Measurements from ENCODE around the gene GNAT2.

Gene GNAT2

GRCh38 chr1:109578947-109579443, 40.4 kb downstream of the GNAT2 start:
- H3K4me3 ChIP-seq (ENCODE audit: low read length), result no peak overlapping the region
- H3K27ac ChIP-seq (ENCODE audit: low read depth, low read length), result no peak overlapping the region
- no peak for TF ChIP-seq CTCF (IDR thresholded peaks at IDR 0.05; ENCODE audit: low read depth, low read length, poor library complexity, severe bottlenecking)
- no peak for TF ChIP-seq EZH2phosphoT487 (IDR thresholded peaks at IDR 0.05; ENCODE audit: borderline replicate concordance, low read length)
- no peaks in the 10 kb centered on the region for H3F3A ChIP-seq (ENCODE audit: control insufficient read depth, insufficient read depth)
- no peaks in the 10 kb centered on the region for H3K9me3 ChIP-seq (ENCODE audit: control insufficient read depth, insufficient read depth, low read length)
- H3K4me2 ChIP-seq (ENCODE audit: low read length), result no peak overlapping the region
- H4K20me1 ChIP-seq (ENCODE audit: control insufficient read depth, insufficient read depth, low read depth, low read length), result no peaks in the 10 kb centered on the region
- H3K9me2 ChIP-seq (replicated peaks; ENCODE audit: control insufficient read depth, low read length), result no peaks in the 10 kb centered on the region
- no peaks in the 10 kb centered on the region for H3K79me2 ChIP-seq (ENCODE audit: control insufficient read depth, low read length)
- peaks cover 36% of the 10 kb centered on the region for H3K36me3 ChIP-seq (ENCODE audit: control insufficient read depth, low read length)
- H3K4me1 ChIP-seq (ENCODE audit: control insufficient read depth, low read length), result no peaks in the 10 kb centered on the region
- H3K27me3 ChIP-seq (ENCODE audit: control insufficient read depth, low read length), result no peaks in the 10 kb centered on the region

GRCh38 chr1:109573785-109574184, 45.6 kb downstream of the GNAT2 start:
- H3K27me3 ChIP-seq (ENCODE audit: control insufficient read depth, low read length), result no peaks in the 10 kb centered on the region
- no peak overlapping the region for H3K4me3 ChIP-seq (ENCODE audit: low read length)
- peaks cover 7% of the 10 kb centered on the region for H3K36me3 ChIP-seq (ENCODE audit: control insufficient read depth, low read length)
- H3F3A ChIP-seq (ENCODE audit: control insufficient read depth, insufficient read depth), result no peaks in the 10 kb centered on the region; the same call in 1 of the 2 replicates
- H3K9me3 ChIP-seq (ENCODE audit: control insufficient read depth, insufficient read depth, low read length), result no peaks in the 10 kb centered on the region
- H3K79me2 ChIP-seq (ENCODE audit: control insufficient read depth, low read length), result peaks cover 41% of the 10 kb centered on the region
- H3K27ac ChIP-seq (ENCODE audit: low read depth, low read length), result no peak overlapping the region
- no peak for TF ChIP-seq EZH2phosphoT487 (IDR thresholded peaks at IDR 0.05; ENCODE audit: borderline replicate concordance, low read length)
- no peak for TF ChIP-seq CTCF (IDR thresholded peaks at IDR 0.05; ENCODE audit: low read depth, low read length, poor library complexity, severe bottlenecking)
- no peak overlapping the region for H3K4me2 ChIP-seq (ENCODE audit: low read length)
- no peaks in the 10 kb centered on the region for H3K9me2 ChIP-seq (replicated peaks; ENCODE audit: control insufficient read depth, low read length)
- peaks cover 3% of the 10 kb centered on the region; the same call in 1 of the 2 replicates for H4K20me1 ChIP-seq (ENCODE audit: control insufficient read depth, insufficient read depth, low read depth, low read length)
- peaks cover 5% of the 10 kb centered on the region for H3K4me1 ChIP-seq (ENCODE audit: control insufficient read depth, low read length)

- peaks cover 75% of the 10 kb centered on the region for H3K79me2 ChIP-seq (ENCODE audit: control insufficient read depth, low read length)
- H3K4me3 ChIP-seq (ENCODE audit: low read length), result no peak overlapping the region
- H3K4me1 ChIP-seq (ENCODE audit: control insufficient read depth, low read length), result peaks cover 25% of the 10 kb centered on the region
- no peaks in the 10 kb centered on the region; the same call in 1 of the 2 replicates for H3F3A ChIP-seq (ENCODE audit: control insufficient read depth, insufficient read depth)
- no peaks in the 10 kb centered on the region for H3K9me2 ChIP-seq (replicated peaks; ENCODE audit: control insufficient read depth, low read length)
- TF ChIP-seq CTCF (IDR thresholded peaks at IDR 0.05; ENCODE audit: low read depth, low read length, poor library complexity, severe bottlenecking) (no peak), EZH2phosphoT487 (IDR thresholded peaks at IDR 0.05; ENCODE audit: borderline replicate concordance, low read length) (no peak)
- no peak overlapping the region for H3K4me2 ChIP-seq (ENCODE audit: low read length)
- no peaks in the 10 kb centered on the region for H3K9me3 ChIP-seq (ENCODE audit: control insufficient read depth, insufficient read depth, low read length)
- H3K27ac ChIP-seq (ENCODE audit: low read depth, low read length), result no peak overlapping the region
- H3K36me3 ChIP-seq (ENCODE audit: control insufficient read depth, low read length), result peaks cover 4% of the 10 kb centered on the region; the same call in 1 of the 2 replicates
- H3K27me3 ChIP-seq (ENCODE audit: control insufficient read depth, low read length), result no peaks in the 10 kb centered on the region
- peaks cover 6% of the 10 kb centered on the region; the same call in 1 of the 2 replicates for H4K20me1 ChIP-seq (ENCODE audit: control insufficient read depth, insufficient read depth, low read depth, low read length)
Observed at GRCh38 chr1:109570414-109570813, 49.0 kb downstream of the GNAT2 start.
